Activated naive CD4-positive, alpha-beta T cell treated with anti-CD3 and anti-CD28 coated beads, Interleukin-2, amount 10 ng/mL, durations not matched to agents 7 days and 5 days (primary cell): ENCODE data around the gene LRIG2.

ENCODE experiments used
- CTCF ChIA-PET: fragments of 350-600 bp; sonication (Branson Sonifier 250); formaldehyde crosslinking; loops from one replicate; lab custom pipeline; 2021; ENCODE audit warnings: antibody characterized with exemption; lab: Charles Lee
- DNase-seq: peaks from one replicate; pipeline ENCODE4 v3.0.0-alpha.2; 2020
- H3K27ac Mint-ChIP-seq: one replicate; pipeline ENCODE4 v1.8.0; 2021; ENCODE audit warnings: mild to moderate bottlenecking, moderate library complexity, mixed read lengths
- H3K27me3 Mint-ChIP-seq: one replicate; pipeline ENCODE4 v1.8.0; 2021; ENCODE audit warnings: mild to moderate bottlenecking, mixed read lengths
- H3K36me3 Mint-ChIP-seq: one replicate; pipeline ENCODE4 v1.8.0; 2021; ENCODE audit warnings: mixed read lengths
- H3K4me1 Mint-ChIP-seq: one replicate; pipeline ENCODE4 v1.8.0; 2021; ENCODE audit warnings: mixed read lengths
- H3K4me3 Mint-ChIP-seq: one replicate; pipeline ENCODE4 v1.8.0; 2021; ENCODE audit warnings: mild to moderate bottlenecking, moderate library complexity, mixed read lengths
- H3K9me3 Mint-ChIP-seq: one replicate; pipeline ENCODE4 v1.8.0; 2021; ENCODE audit warnings: mixed read lengths

Gene LRIG2

DNA sequence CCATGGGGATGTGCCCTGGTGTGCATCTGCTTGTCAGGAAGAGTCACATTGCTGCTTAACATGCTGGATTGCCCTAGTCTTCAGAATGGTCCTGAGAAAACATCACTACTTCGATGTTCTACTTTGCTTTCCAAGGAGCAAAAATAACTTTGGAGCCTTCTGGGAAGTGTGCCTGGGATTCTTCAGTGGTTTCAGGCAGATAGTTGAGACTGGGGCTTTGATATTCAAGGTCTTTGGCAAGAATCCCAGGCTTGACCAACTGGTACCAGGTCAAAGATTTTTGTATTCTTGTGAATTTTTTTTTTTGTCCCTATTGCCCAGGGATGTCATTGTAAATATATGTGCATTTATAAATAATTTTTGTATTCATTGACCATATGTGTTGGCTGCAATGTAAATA, 51.4 kb downstream of the LRIG2 start:
- H3K27me3 Mint-ChIP-seq = no peaks in the 10 kb centered on the region
- no peaks in the 10 kb centered on the region for H3K9me3 Mint-ChIP-seq
- CTCF ChIA-PET = interaction anchor here (1.2 kb wide), 1 partner anchor 51 kb away, joined by 3 read pairs; the partner anchor contains the start of gene LRIG2

DNA sequence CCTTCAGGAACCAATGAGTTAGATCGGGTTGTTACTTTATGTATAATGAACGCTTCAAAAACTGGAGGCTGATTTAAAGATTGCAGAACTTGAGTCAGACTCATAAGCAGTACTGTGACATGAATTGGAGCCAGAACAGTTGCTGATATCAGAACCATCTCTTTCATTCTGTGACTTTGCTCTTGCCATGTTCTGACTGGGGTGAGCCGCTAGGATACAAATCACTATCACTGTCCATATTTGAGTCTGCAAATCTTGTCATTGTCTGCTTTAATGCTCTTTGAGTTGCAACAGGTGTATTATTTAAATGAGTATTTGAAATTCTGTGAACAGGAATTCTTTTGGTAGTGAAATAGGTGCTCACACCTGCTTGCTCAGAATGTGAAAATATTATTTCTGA, 52.5 kb downstream of the LRIG2 start:
- no peak overlapping the region for H3K4me3 Mint-ChIP-seq
- no peaks in the 10 kb centered on the region for H3K27me3 Mint-ChIP-seq
- H3K9me3 Mint-ChIP-seq = no peaks in the 10 kb centered on the region
- H3K27ac Mint-ChIP-seq = no peak overlapping the region
- peaks cover 38% of the 10 kb centered on the region for H3K36me3 Mint-ChIP-seq
- no peaks in the 10 kb centered on the region for H3K4me1 Mint-ChIP-seq
- CTCF ChIA-PET = no interaction called here
- DNase-seq = no peak

More for the DNA sequence above, 51.4 kb downstream of the LRIG2 start:
- no peak for DNase-seq
- Mint-ChIP-seq H3K36me3 (peaks cover 33% of the 10 kb centered on the region), H3K4me3 (no peak overlapping the region), H3K27ac (no peak overlapping the region), H3K4me1 (no peaks in the 10 kb centered on the region)

DNA sequence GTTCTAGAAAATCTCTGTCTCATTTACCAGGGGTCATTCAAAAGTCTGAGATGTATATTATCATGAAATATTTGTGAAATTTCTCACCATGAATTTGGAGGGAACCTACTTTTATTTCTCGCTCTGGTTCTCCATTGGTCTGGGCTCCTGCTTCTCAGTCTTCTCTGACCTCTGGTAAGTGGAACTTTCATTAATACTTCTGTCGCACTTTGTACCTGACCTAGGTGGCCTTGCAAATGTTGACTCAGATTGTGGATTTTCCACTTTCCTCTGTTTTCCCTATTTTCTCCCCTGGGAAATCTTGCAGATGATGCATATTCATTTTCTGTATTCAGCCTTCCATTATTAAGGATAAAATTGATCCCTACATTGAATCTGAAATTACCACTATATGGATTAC, 53.2 kb downstream of the LRIG2 start:
- Mint-ChIP-seq H3K27me3 (no peaks in the 10 kb centered on the region), H3K36me3 (peaks cover 35% of the 10 kb centered on the region), H3K4me3 (no peak overlapping the region), H3K4me1 (no peaks in the 10 kb centered on the region), H3K9me3 (no peaks in the 10 kb centered on the region), H3K27ac (no peak overlapping the region)
- DNase-seq = no peak
- CTCF ChIA-PET = no interaction called here

DNA sequence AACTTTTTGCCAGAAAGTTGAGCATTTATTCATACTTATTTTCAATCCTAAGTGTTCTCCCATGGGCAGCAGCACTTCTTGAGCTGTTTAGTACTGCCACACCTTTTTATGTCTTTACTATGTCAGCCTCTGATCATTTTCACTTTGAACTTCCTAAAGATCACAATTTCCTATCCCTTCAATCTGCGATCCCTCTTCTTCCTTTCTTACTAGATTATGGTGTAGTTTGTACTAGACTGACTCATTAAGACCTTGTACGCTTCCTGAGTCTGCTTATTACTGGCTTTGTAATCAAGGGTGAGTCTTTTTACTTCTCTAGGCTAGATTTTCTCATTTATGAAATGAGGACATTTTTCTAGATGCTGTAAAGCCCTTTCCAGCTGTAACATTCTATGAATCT, 55.1 kb downstream of the LRIG2 start:
- H3K27ac Mint-ChIP-seq = no peak overlapping the region
- DNase-seq = no peak
- H3K36me3 Mint-ChIP-seq = peaks cover 34% of the 10 kb centered on the region
- no peaks in the 10 kb centered on the region for H3K9me3 Mint-ChIP-seq
- CTCF ChIA-PET = interaction anchor here (0.6 kb wide), 1 partner anchor 323 kb away, joined by 3 read pairs; no protein-coding TSS in a partner anchor
- H3K27me3 Mint-ChIP-seq = no peaks in the 10 kb centered on the region
- peaks cover 3% of the 10 kb centered on the region for H3K4me1 Mint-ChIP-seq
- no peak overlapping the region for H3K4me3 Mint-ChIP-seq

DNA sequence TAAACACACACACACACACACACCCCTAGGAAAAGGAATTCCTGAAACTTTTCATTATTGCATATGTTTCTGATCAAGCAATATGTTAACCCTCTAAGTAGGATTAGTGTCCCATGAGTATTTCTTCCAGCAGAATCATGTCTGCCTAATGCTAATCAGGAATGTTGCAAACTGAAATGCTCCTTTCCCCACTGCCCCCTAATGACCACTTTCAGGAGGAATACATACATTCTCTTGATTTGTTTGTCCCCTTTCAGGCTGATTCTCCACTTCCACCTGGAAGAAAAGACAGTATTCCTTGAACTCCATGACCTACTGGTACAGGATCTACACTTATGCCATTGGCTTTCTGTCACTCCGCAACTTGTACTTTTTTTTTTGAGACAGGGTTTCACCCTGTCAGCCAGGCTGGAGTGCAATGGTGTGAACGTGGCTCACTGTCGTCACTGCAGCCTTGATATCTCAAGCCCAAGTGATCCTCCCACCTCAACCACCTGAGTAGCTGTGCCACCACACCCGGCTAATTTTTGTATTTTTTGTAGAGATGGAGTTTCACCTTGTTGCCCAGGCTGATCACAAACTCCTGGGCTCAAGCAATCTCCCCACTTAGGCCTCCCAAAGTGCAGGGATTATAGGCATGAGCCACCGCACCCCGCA, 56.7 kb downstream of the LRIG2 start:
- H3K36me3 Mint-ChIP-seq = peaks cover 25% of the 10 kb centered on the region
- H3K9me3 Mint-ChIP-seq = no peaks in the 10 kb centered on the region
- CTCF ChIA-PET = interaction anchor here (1.1 kb wide), 1 partner anchor 585 kb away, joined by 3 read pairs; no protein-coding TSS in a partner anchor
- H3K4me3 Mint-ChIP-seq = no peak overlapping the region
- H3K27me3 Mint-ChIP-seq = no peaks in the 10 kb centered on the region
- no peak overlapping the region for H3K27ac Mint-ChIP-seq
- no peak for DNase-seq
- H3K4me1 Mint-ChIP-seq = peaks cover 4% of the 10 kb centered on the region

DNA sequence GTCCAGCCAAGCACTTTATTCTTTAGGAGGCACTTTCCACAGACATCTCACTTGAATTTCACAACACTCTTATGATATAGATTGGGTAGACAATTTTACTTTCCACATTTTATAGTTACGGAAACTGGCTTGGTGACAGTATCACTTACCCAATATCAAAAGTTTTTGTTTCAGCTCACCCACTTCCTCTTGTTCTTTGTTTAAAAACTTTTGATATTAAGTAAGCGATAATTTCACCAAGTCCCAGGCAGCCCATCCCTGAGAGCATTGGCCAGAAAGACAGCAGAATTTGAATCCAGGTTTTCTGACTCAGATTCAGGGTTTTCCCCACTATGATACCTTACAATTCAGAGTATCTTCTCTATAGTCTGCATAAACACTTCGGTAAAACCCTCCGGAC, 60.0 kb downstream of the LRIG2 start:
- no peaks in the 10 kb centered on the region for H3K27me3 Mint-ChIP-seq
- CTCF ChIA-PET = interaction anchor here (0.8 kb wide), 1 partner anchor 61 kb away, joined by 3 read pairs; no protein-coding TSS in a partner anchor
- peaks cover 4% of the 10 kb centered on the region for H3K4me1 Mint-ChIP-seq
- H3K36me3 Mint-ChIP-seq = peaks cover 6% of the 10 kb centered on the region
- no peak overlapping the region for H3K27ac Mint-ChIP-seq
- DNase-seq = no peak
- H3K9me3 Mint-ChIP-seq = no peaks in the 10 kb centered on the region
- no peak overlapping the region for H3K4me3 Mint-ChIP-seq

DNA sequence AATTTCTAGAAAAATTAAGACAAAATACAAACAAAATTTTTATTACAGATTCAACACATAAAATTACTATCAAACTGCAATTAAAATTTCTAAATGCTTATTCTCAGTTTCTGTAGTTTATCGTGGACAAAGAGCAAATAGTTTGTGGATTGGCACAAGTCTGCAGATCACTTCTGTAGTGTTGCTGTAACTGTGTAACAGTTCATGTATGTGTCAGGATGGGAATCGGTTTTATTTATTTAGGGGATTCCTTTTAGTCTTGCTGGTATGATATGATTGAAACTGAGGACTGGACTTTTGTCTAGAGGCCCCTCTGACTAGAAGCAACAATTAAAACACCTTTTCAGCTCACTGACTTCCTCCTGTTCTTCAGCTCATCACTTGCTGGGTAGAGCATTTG, 60.8 kb downstream of the LRIG2 start:
- CTCF ChIA-PET = no interaction called here
- Mint-ChIP-seq H3K27ac (peak overlapping the region; percentile 66), H3K4me3 (no peak overlapping the region), H3K9me3 (no peaks in the 10 kb centered on the region), H3K36me3 (peaks cover 6% of the 10 kb centered on the region), H3K27me3 (no peaks in the 10 kb centered on the region), H3K4me1 (peaks cover 4% of the 10 kb centered on the region)
- DNase-seq = no peak

DNA sequence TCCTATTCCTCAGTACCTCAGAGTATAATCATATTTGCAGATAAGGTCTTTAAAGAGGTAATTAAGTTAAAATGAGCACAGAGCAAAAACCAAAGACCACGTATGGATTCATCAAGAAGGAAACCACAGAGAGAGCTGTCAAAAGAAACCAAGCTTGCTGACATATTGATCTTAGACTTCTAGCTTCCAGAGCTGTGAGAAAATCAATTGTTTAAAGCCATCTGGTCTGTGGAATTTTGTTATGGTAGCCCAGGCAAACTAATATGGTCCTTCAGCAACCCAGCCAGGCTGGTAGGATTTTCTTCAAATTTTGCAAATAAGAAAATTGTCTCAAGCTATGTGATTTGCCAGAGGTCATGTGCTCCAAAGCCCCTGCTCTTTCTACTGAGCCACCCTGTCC, 62.5 kb downstream of the LRIG2 start:
- H3K36me3 Mint-ChIP-seq = no peaks in the 10 kb centered on the region
- peaks cover 4% of the 10 kb centered on the region for H3K4me1 Mint-ChIP-seq

DNA sequence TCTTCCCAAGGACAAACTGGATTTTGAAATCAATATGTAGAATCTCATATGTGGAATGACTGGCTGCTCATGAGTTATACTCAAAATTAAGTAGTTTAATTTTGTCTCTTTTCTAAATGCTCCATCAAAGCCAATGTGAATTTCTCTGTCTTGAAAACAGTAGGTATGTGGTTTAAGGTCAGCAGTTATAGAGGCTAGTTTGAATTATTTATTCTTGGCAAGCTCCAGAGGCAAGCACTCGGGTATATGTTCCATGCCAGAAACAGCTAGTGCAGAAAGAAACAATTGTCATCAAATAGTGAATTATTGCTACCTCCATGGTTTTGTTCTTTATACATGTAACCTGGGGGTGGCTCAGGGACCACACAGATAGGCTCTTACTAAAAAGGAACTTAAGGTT, 63.5 kb downstream of the LRIG2 start:
- Mint-ChIP-seq H3K27ac (no peak overlapping the region), H3K9me3 (no peaks in the 10 kb centered on the region), H3K4me1 (peaks cover 6% of the 10 kb centered on the region), H3K36me3 (no peaks in the 10 kb centered on the region), H3K4me3 (no peak overlapping the region), H3K27me3 (no peaks in the 10 kb centered on the region)
- DNase-seq = no peak
- CTCF ChIA-PET = interaction anchor here (1.0 to 1.2 kb wide), 2 partner anchors 63 to 317 kb away, joined by 3 to 5 read pairs; partner anchors contain the start of gene LRIG2

More for the DNA sequence above, 62.5 kb downstream of the LRIG2 start:
- H3K9me3 Mint-ChIP-seq = no peaks in the 10 kb centered on the region
- H3K27me3 Mint-ChIP-seq = no peaks in the 10 kb centered on the region
- H3K27ac Mint-ChIP-seq = no peak overlapping the region
- no peak overlapping the region for H3K4me3 Mint-ChIP-seq
- DNase-seq = no peak
- CTCF ChIA-PET = no interaction called here

DNA sequence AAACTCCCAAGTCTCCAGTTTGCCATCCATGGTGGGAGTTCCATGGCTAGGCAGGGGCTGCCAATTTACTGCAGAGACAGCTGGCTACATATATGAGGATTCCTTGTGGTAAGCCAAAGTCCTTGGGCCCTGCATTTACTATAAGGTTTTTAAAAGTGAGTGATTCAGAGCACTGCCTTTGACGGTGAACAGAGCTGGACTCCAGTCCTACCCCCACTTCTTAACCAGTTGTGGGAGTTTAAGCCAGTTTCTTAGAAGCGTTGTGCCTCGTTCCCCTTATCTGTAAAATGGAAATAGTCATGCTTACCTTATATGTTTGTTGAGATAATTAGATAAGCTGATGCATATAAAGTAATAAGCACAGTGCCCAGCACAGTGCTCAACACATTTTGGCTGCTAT, 64.6 kb downstream of the LRIG2 start:
- H3K36me3 Mint-ChIP-seq = no peaks in the 10 kb centered on the region
- H3K9me3 Mint-ChIP-seq = no peaks in the 10 kb centered on the region
- peaks cover 16% of the 10 kb centered on the region for H3K4me1 Mint-ChIP-seq
- no peak for DNase-seq
- no peak overlapping the region for H3K4me3 Mint-ChIP-seq
- no peaks in the 10 kb centered on the region for H3K27me3 Mint-ChIP-seq
- CTCF ChIA-PET = interaction anchor here (0.7 to 1.9 kb wide), 4 partner anchors 65 to 541 kb away, joined by 4 to 5 read pairs (median 4); partner anchors contain the start of genes LRIG2 and PPM1J
- no peak overlapping the region for H3K27ac Mint-ChIP-seq

DNA sequence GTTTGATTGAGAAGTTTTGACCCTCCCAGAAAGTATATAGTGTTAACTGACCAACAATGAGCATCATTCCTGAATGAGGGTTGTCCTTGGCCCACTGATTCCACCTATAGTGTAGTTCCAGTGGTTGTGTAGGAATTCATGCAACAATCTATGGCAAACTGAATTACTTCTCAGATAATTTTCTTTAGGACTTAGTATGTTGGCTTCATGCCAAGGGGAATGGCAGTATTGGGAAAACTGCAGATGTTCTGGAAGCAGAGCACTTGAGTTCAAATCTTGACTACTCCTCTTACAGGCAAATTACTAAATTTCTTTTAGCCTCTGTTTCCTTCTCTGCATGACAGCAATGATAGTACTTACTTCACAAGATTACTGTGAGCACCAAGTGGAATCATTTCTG, 65.8 kb downstream of the LRIG2 start:
- H3K4me1 Mint-ChIP-seq = peaks cover 19% of the 10 kb centered on the region
- no peak overlapping the region for H3K27ac Mint-ChIP-seq
- H3K36me3 Mint-ChIP-seq = no peaks in the 10 kb centered on the region
- CTCF ChIA-PET = interaction anchor here (1.9 to 3.2 kb wide), 3 partner anchors 66 to 540 kb away, joined by 4 to 12 read pairs (median 9); partner anchors contain the start of genes LRIG2 and PPM1J
- DNase-seq = no peak
- no peak overlapping the region for H3K4me3 Mint-ChIP-seq
- H3K9me3 Mint-ChIP-seq = no peaks in the 10 kb centered on the region
- no peaks in the 10 kb centered on the region for H3K27me3 Mint-ChIP-seq

DNA sequence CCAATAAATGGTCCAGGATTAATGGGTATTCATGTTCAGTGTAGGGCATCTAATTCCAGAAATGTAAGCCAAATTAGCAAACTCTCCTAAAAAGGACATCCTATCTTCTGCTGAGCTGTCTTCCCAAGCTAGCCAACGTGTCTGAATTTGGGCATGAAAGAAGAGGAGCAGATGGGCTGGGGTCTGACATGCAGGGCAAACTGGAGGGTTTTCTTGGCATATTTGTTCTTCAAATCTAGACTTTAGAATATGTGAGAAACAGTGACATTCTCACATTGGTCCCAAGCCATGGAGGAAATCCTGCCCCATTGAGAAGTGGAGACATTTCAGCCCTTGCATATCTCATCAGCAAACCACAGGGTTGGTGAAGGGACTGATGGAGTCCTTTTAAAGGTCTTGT, 67.2 kb downstream of the LRIG2 start:
- Mint-ChIP-seq H3K27ac (no peak overlapping the region), H3K9me3 (no peaks in the 10 kb centered on the region), H3K36me3 (no peaks in the 10 kb centered on the region), H3K4me1 (peaks cover 19% of the 10 kb centered on the region), H3K4me3 (no peak overlapping the region), H3K27me3 (no peaks in the 10 kb centered on the region)
- DNase-seq = no peak
- CTCF ChIA-PET = interaction anchor here (0.7 to 3.2 kb wide), 8 partner anchors 67 to 542 kb away, joined by 3 to 12 read pairs (median 6); partner anchors contain the start of genes LRIG2 and PPM1J

DNA sequence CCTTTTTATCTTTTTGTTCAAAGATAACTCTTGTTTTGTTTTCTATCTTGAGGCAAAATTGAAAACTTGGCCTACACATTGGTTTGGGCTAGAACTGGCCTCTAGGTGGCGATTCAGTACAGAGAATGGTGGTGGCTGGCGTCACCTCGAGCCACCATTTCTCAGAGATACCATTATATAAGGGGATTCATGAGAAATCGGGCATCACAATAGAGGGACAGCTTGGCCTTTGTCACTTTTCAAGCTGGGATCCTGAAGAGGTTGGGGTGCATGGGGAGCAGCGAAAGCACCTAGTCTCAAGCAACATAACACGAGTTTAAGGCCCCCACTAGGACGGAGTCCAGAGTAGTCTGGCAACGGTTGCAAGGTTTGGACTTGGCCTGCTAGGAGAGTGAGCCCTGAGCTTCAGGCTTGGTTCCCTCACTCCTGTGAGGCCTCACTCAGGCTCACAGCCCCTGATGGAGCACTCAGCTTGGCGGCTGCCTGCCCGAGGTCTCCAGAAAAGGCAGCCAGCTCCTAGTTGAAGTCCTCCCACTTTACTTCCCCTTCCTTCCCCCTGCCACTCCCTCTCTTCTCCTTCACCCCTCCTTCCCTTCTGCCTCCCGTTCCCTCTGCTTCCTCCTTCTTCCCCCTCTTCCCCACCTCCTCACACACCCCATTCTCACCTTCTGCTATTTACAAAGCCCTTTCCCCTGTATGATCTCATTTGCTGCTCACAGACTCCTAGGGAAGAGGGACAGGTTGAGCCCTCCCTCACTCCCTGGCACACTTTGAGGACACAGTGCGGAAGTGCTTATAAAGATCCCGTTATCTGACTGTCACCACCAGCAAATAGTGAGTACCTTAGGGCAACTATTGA, 67.8 kb downstream of the LRIG2 start:
- Mint-ChIP-seq H3K4me3 (no peak overlapping the region), H3K4me1 (peaks cover 19% of the 10 kb centered on the region), H3K36me3 (no peaks in the 10 kb centered on the region), H3K27me3 (no peaks in the 10 kb centered on the region), H3K9me3 (no peaks in the 10 kb centered on the region), H3K27ac (no peak overlapping the region)
- peak; percentile 69 for DNase-seq
- CTCF ChIA-PET = interaction anchor here (0.6 to 3.2 kb wide), 9 partner anchors 68 to 657 kb away, joined by 3 to 12 read pairs (median 5); partner anchors contain the start of genes LRIG2, MAGI3 and PPM1J
